KMS-11 (cell line): Measurements from ENCODE around the gene SPARCL1.

Source experiments
- H2AFZ ChIP-seq: fragments of 200-600 bp; sonication (generic); 2 replicates; pipeline ENCODE4 v1.6.1; 2016; ENCODE audit warnings: antibody characterized with exemption, mixed run types, low read depth
- H3K27ac ChIP-seq: fragments of 200-600 bp; sonication (generic); 2 replicates; pipeline ENCODE4 v1.6.1; 2016; ENCODE audit warnings: mild to moderate bottlenecking, mixed run types
- H3K27me3 ChIP-seq: fragments of 200-600 bp; sonication (generic); 2 replicates; pipeline ENCODE4 v1.6.1; 2017; ENCODE audit warnings: mild to moderate bottlenecking, low read depth, mixed run types, moderate library complexity; ENCODE audit not compliant: insufficient read depth
- H3K36me3 ChIP-seq: fragments of 200-600 bp; sonication (generic); 2 replicates; pipeline ENCODE4 v1.6.1; 2017; ENCODE audit warnings: mild to moderate bottlenecking, mixed run types; ENCODE audit not compliant: insufficient read depth
- H3K4me1 ChIP-seq: fragments of 200-600 bp; sonication (generic); 2 replicates; pipeline ENCODE4 v1.6.1; 2016; ENCODE audit warnings: mild to moderate bottlenecking, low read depth, mixed run types; ENCODE audit not compliant: poor library complexity, severe bottlenecking
- H3K4me2 ChIP-seq: fragments of 200-600 bp; sonication (generic); 2 replicates; pipeline ENCODE4 v1.7.0; 2016; ENCODE audit warnings: mild to moderate bottlenecking, mixed run types
- H3K4me3 ChIP-seq: fragments of 200-600 bp; sonication (generic); IDR thresholded peaks from 2 replicates; pipeline ENCODE4 v1.6.1; 2017; ENCODE audit warnings: low read depth, low read length, mixed read lengths; ENCODE audit not compliant: insufficient read depth
- H3K79me2 ChIP-seq: fragments of 200-600 bp; sonication (generic); 2 replicates; pipeline ENCODE4 v1.6.1; 2016; ENCODE audit warnings: low read depth, mixed run types; ENCODE audit not compliant: insufficient read depth
- H3K9ac ChIP-seq: fragments of 200-600 bp; sonication (generic); 2 replicates; pipeline ENCODE4 v1.6.1; 2016; ENCODE audit warnings: mild to moderate bottlenecking, mixed run types
- H4K20me1 ChIP-seq: fragments of 200-600 bp; sonication (generic); 2 replicates; pipeline ENCODE4 v1.6.1; 2016; ENCODE audit warnings: mild to moderate bottlenecking, mixed run types; ENCODE audit not compliant: insufficient read depth
- CTCF ChIP-seq: fragments of 200-600 bp; sonication (generic); conservative IDR thresholded peaks from 2 replicates; pipeline ENCODE4 v1.6.1; 2017; ENCODE audit warnings: low read depth, mild to moderate bottlenecking, antibody characterized with exemption, low read length, moderate library complexity, mixed read lengths

The SPARCL1 gene

GRCh38 chr4:87521757-87522374, 7.3 kb downstream of the SPARCL1 start:
- H3K4me1 ChIP-seq: no peaks in the 10 kb centered on the region
- H3K9ac ChIP-seq: no peak overlapping the region
- no peaks in the 10 kb centered on the region for H3K27me3 ChIP-seq
- no peaks in the 10 kb centered on the region for H3K36me3 ChIP-seq
- H4K20me1 ChIP-seq: no peaks in the 10 kb centered on the region
- TF ChIP-seq CTCF: no peak
- H3K27ac ChIP-seq: no peak overlapping the region
- no peaks in the 10 kb centered on the region for H3K79me2 ChIP-seq
- no peak overlapping the region for H2AFZ ChIP-seq
- no peak overlapping the region for H3K4me3 ChIP-seq
- no peak overlapping the region for H3K4me2 ChIP-seq

GRCh38 chr4:87521319-87521718, 7.9 kb downstream of the SPARCL1 start:
- H3K9ac ChIP-seq: no peak overlapping the region
- H3K27ac ChIP-seq: no peak overlapping the region
- H3K4me2 ChIP-seq: no peak overlapping the region

DNA sequence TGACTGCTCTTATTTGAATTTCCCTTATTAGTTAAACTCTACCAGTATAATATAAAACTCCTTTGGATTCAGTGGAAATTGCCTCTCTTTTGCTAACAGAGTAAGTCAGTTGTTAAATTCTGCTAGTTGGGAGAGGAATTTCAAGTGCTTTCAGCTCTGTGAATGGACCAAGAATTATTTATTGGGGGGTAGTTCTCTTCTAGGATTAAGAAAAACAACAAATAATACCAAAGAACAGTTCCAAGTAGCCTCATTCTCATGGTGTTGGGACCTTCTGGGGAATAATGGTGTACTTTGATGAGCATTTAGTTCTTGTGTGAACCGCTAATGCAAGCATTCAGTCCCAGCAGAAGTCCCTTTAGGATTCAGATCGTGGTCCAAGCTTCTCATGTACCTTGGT, 11.6 kb downstream of the SPARCL1 start:
- no peaks in the 10 kb centered on the region for H3K27me3 ChIP-seq
- no peak overlapping the region for H3K27ac ChIP-seq
- H3K4me3 ChIP-seq: no peak overlapping the region
- no peak overlapping the region for H3K4me2 ChIP-seq
- H3K4me1 ChIP-seq: no peaks in the 10 kb centered on the region
- no peak overlapping the region for H2AFZ ChIP-seq
- no peak for TF ChIP-seq CTCF
- H4K20me1 ChIP-seq: no peaks in the 10 kb centered on the region
- no peaks in the 10 kb centered on the region for H3K79me2 ChIP-seq
- no peak overlapping the region for H3K9ac ChIP-seq
- no peaks in the 10 kb centered on the region for H3K36me3 ChIP-seq

More at GRCh38 chr4:87521319-87521718, 7.9 kb downstream of the SPARCL1 start:
- Histone ChIP-seq H2AFZ (no peak overlapping the region), H3K79me2 (no peaks in the 10 kb centered on the region), H3K4me1 (no peaks in the 10 kb centered on the region), H3K4me3 (no peak overlapping the region), H4K20me1 (no peaks in the 10 kb centered on the region), H3K36me3 (no peaks in the 10 kb centered on the region), H3K27me3 (no peaks in the 10 kb centered on the region)
- no peak for TF ChIP-seq CTCF

DNA sequence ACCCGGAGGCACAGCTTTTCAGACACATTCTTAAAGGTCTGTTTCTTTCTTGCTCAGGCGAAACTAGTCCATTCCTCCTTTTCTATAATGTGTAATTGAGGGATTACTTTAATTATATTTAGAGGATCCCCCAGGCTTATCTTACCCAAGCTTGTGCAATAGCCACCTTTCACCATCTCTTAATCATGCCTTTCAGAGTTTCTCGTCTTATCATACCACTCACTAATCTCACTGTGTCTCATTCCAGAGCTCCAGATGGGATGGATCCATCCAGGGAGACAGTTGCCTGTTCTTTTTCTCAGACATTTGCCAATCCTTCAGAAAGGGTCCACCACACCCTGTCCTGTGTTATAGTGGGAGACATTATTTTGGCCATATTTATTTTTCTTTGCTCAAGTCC, 12.5 kb downstream of the SPARCL1 start:
- Histone ChIP-seq H3K4me2 (no peak overlapping the region), H3K4me1 (no peaks in the 10 kb centered on the region), H3K79me2 (no peaks in the 10 kb centered on the region), H3K27ac (no peak overlapping the region), H3K9ac (no peak overlapping the region), H3K27me3 (no peaks in the 10 kb centered on the region), H3K36me3 (no peaks in the 10 kb centered on the region), H3K4me3 (no peak overlapping the region), H4K20me1 (no peaks in the 10 kb centered on the region), H2AFZ (no peak overlapping the region)
- TF ChIP-seq CTCF: no peak
